HG02885 (cell line): ENCODE data around the gene USB1.

Experiments used
- ATAC-seq: cut with Tn5 transposase; IDR thresholded peaks from one replicate; pipeline ENCODE4 v1.9.1; 2021; ENCODE audit warnings: mild to moderate bottlenecking; ENCODE audit not compliant: unreplicated experiment, poor library complexity

The USB1 gene

DNA sequence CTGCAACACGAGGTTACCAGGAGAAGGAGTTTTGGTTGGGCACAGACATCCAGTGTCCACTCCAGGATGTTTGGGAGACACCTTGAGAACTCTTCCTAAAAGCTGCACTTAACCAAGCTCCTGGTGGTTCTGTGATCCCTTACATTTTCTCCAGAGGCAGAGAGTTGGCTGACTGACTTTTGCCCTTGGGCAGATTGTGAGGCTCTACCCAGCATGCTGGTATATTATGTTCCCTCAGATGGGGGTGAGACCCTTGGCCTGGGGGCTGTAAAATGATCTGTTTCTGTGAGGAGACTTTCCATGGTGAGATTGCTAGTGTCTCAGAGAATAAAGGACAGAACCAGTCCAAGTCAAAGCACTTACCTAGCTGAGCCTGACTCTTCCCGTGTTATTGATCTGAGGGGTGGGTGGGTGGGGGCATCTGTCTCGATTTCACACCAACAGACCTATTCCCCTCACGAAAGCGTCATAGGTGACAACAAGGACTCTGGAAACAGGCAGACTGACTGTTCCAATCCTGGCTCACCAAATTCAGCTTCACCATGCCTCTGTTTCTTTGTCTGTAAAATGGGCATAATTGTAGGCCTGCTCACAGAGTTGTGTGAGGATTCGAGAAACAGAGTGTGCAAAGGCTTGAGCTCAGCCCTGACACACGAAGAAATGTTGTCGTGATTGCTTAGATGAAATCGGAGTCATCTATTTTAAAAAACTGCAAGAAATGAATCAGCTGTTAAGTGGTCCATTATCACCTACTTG, 12.2 kb downstream of the USB1 start:
- ATAC-seq = no peak

GRCh38 chr16:58016840-58017446, 15.7 kb downstream of the USB1 start:
- no peak for ATAC-seq

DNA sequence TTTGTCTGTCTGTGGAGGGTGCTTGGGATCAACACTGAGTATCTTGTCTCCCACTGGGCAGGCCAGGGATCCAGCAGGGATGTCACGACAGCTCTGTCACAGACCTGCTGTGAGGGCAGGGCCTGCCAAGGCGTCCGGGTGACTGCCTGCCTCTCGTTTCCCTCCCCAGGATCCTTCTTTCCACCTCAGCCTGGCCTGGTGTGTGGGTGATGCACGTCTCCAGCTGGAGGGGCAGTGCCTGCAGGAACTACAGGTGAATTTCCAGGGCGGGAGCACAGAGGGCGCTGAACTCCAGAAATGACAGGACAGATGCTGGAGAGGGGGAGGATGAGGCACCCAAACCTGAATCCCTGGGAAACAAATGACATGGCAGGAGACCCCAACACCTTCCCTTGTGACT, 17.6 kb downstream of the USB1 start:
- no peak for ATAC-seq

DNA sequence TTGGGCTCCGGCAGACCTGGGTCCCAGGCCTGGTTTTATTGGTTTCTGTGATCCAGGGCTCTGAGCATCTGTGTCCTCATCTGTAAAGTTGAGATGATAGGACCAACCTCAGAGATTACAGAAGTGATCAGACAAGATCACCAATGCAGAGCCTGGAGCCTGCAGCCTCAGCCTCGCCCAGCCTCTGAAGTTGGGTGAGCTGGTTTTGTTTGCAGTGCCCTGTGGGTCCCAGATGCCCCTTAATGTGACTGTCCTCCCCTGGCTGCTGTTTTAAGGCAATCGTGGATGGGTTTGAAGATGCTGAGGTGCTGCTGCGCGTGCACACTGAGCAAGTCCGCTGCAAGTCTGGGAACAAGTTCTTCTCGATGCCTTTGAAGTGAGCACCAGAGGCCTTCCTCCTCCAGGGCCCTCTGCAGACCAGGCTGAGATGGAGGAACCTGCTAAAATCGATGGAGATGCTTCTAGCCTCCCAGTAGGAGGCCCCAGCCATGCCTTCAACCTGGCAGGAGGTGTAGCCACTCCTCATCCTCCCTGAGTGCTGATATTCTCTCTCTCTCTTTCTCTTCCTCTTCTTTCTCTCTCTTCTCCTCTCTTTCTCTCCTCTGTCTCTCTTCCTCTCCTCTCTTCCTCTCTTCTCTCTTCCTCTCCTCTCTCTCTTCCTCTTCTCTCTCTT, 18.8 kb downstream of the USB1 start:
- no peak for ATAC-seq

GRCh38 chr16:58020628-58021521, 19.7 kb downstream of the USB1 start:
- ATAC-seq = no peak

GRCh38 chr16:58021661-58022551, 20.7 kb downstream of the USB1 start:
- no peak for ATAC-seq

GRCh38 chr16:58022601-58023371, 21.6 kb downstream of the USB1 start:
- ATAC-seq = no peak

GRCh38 chr16:58024486-58025350, 23.5 kb downstream of the USB1 start:
- ATAC-seq = no peak

- peak; percentile 81 for ATAC-seq
These were observed 24.3 kb downstream of the USB1 start, which contains the start of gene MMP15 for GRCh38 chr16:58025351-58026138. Gene MMP15 (plus strand): TSS chr16:58025754. CDS start chr16:58026351, 597 bp downstream.

GRCh38 chr16:58026139-58026704, 25.0 kb downstream of the USB1 start:
- peak; percentile 19 for ATAC-seq

- ATAC-seq = no peak
These were observed 25.5 kb downstream of the USB1 start for GRCh38 chr16:58026705-58027160.

DNA sequence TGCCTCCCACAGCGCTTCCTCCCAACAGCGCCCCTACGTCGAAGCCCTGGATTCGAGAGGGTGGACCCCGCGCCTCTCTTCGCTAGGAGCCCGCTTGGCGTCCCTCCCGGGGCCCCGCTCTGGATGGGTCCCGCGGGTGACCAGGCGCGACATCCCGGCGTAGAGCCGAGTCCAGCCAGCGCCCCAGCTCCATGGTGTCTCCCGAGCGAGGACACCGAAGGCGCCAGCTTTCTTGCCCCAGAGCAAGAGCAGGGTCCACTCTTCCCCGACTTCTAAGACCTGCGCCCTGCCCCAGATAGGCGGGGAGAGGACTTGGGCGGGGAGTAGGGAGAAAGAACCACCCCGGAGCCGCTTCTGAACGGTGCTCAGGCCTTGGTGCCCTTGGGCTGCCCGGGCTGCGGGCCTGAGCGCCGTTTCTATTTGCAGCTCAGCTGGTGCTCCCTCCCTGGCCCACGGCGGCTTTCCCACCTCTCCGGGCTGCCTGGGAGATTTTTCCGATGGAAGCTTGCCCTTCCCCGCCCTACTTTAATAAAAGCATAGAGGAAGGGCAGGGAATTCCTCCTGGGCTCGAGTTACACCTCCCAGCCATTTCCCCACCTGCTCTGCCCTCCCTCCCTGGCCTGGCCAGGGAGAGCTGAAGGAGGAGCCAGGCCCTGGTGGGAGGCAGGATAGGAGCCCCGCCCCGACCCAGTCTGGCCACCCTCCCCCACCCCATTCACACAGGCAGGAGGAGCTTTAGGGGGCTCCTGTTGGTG, 26.1 kb downstream of the USB1 start:
- no peak for ATAC-seq

- ATAC-seq = no peak
These were observed 26.8 kb downstream of the USB1 start for GRCh38 chr16:58027916-58028455.

- no peak for ATAC-seq
These were observed 27.4 kb downstream of the USB1 start for GRCh38 chr16:58028541-58029070.

DNA sequence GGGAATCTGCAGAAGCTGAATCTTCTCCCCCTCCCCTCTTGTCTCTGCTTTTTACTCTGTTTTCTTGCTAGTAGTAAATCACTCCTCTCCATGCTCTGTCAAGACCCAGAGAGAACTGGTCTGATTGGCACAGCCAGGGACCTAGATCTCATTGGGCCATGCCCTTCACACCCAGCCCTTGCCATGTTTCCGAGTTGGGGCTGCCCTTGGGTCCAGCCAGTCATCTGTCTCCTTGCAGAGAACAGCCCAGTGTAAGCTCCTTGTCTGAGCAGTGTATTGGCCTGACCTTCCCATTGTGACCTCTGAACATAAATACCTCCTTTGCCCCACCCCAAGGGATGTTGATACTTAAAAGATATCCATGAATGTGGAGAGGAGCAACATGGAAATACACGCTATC, 28.2 kb downstream of the USB1 start:
- no peak for ATAC-seq
